Neural cell (in vitro differentiated cells): Measurements from ENCODE around the gene PTPRK.

Source experiments
- EP300 ChIP-seq: fragments of 450-650 bp; conservative IDR thresholded peaks from 2 replicates; pipeline ENCODE4 v1.6.1; 2014; ENCODE audit warnings: antibody characterized with exemption, mild to moderate bottlenecking, moderate library complexity; ENCODE audit not compliant: poor library complexity, severe bottlenecking
- EZH2 ChIP-seq: fragments of 200-600, 300-800 bp; shearing (Covaris generic), sonication (generic); IDR thresholded peaks from 2 replicates; pipeline ENCODE4 v1.6.1; 2014; ENCODE audit warnings: antibody characterized with exemption, low read length, borderline replicate concordance, mild to moderate bottlenecking; ENCODE audit not compliant: insufficient read depth, poor library complexity, severe bottlenecking
- MXI1 ChIP-seq: fragments of 450-650 bp; conservative IDR thresholded peaks from 2 replicates; pipeline ENCODE4 v1.6.1; 2014; ENCODE audit warnings: antibody characterized with exemption, mild to moderate bottlenecking; ENCODE audit not compliant: poor library complexity, severe bottlenecking
- POLR2AphosphoS5 ChIP-seq: IDR thresholded peaks from 2 replicates; pipeline ENCODE4 v1.6.1; 2012
- RAD21 ChIP-seq: fragments of 450-650 bp; conservative IDR thresholded peaks from 2 replicates; pipeline ENCODE4 v1.6.1; 2014; ENCODE audit warnings: antibody characterized with exemption, mild to moderate bottlenecking, moderate library complexity
- REST ChIP-seq: IDR thresholded peaks from 2 replicates; pipeline ENCODE4 v1.6.1; 2012; ENCODE audit warnings: borderline replicate concordance
- TF ChIP-seq, protein P1 (sequence below): fragments of 450-650 bp; IDR thresholded peaks from 2 replicates; pipeline ENCODE4 v1.5.1; 2014; ENCODE audit warnings: antibody characterized with exemption, mild to moderate bottlenecking, moderate library complexity; ENCODE audit not compliant: poor library complexity, severe bottlenecking

GRCh38 chr6:128500749-128501600, 19.4 kb downstream of the PTPRK start:
- TF ChIP-seq, protein P1, sequence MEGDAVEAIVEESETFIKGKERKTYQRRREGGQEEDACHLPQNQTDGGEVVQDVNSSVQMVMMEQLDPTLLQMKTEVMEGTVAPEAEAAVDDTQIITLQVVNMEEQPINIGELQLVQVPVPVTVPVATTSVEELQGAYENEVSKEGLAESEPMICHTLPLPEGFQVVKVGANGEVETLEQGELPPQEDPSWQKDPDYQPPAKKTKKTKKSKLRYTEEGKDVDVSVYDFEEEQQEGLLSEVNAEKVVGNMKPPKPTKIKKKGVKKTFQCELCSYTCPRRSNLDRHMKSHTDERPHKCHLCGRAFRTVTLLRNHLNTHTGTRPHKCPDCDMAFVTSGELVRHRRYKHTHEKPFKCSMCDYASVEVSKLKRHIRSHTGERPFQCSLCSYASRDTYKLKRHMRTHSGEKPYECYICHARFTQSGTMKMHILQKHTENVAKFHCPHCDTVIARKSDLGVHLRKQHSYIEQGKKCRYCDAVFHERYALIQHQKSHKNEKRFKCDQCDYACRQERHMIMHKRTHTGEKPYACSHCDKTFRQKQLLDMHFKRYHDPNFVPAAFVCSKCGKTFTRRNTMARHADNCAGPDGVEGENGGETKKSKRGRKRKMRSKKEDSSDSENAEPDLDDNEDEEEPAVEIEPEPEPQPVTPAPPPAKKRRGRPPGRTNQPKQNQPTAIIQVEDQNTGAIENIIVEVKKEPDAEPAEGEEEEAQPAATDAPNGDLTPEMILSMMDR = no peak
- TF ChIP-seq REST (no peak), EP300 (no peak), MXI1 (no peak), POLR2AphosphoS5 (no peak), EZH2 (no peak), RAD21 (no peak)
